ENCODE results near the gene DAAM1.

DAAM1 gene

DNA sequence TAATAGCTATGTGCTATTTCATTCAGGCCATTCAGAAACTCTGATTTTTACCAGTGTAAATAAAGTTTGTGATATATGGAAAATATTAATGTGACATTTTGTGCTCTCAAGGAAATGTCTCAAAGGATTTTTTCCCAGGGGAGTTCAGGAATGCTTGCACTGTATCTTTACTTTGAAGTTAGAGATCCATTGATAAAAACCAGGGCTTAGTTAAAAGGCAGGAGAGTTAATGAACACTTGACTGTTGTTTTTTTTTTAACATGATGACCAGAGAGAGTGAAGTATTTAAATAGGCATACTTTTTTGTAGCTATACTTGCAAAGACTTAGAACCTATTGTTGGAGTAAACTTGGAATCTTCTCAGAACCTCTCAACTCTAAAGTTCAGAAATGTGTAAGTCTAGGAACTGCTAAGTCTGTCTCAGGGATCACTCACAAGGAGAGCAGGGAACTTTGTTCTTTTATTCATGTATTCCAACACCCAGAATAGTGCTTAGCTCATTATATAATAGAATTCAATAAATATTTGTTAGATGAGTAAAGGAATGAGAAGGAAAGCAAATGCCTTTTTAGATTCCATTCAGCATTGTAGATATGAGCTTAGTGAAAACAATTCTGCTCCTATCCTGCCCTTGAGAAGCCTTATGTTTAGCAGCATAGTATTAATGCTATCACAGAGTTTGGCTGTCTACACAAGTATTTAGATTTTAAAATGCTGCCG lies 117.5 kb downstream of the DAAM1 start:
- Histone ChIP-seq H3K79me2 (ENCODE audit: insufficient read depth, low read length) (no peaks in the 10 kb centered on the region), H2AFZ (ENCODE audit: low read length) (no peak overlapping the region), H3K9me2 (replicated peaks; ENCODE audit: low read depth, low read length) (no peaks in the 10 kb centered on the region), H3K4me3 (ENCODE audit: low read length, poor library complexity, severe bottlenecking) (no peak overlapping the region), H3K27me3 (ENCODE audit: insufficient read depth, low read length, poor library complexity, severe bottlenecking) (no peaks in the 10 kb centered on the region), H3F3A (ENCODE audit: low read depth) (no peaks in the 10 kb centered on the region), H3K4me2 (ENCODE audit: low read depth, low read length, poor library complexity, severe bottlenecking) (no peak overlapping the region), H4K20me1 (ENCODE audit: insufficient read depth, low read length, poor library complexity, severe bottlenecking) (peaks cover 3% of the 10 kb centered on the region), H3K4me1 (ENCODE audit: insufficient read depth, low read length, poor library complexity, severe bottlenecking) (peaks cover 16% of the 10 kb centered on the region), H3K9ac (ENCODE audit: low read depth, low read length, poor library complexity, severe bottlenecking) (no peak overlapping the region), H3K36me3 (ENCODE audit: insufficient read depth, low read length) (no peaks in the 10 kb centered on the region), H3K9me3 (ENCODE audit: insufficient read depth, low read depth, low read length) (no peaks in the 10 kb centered on the region)
- TF ChIP-seq, protein P1, sequence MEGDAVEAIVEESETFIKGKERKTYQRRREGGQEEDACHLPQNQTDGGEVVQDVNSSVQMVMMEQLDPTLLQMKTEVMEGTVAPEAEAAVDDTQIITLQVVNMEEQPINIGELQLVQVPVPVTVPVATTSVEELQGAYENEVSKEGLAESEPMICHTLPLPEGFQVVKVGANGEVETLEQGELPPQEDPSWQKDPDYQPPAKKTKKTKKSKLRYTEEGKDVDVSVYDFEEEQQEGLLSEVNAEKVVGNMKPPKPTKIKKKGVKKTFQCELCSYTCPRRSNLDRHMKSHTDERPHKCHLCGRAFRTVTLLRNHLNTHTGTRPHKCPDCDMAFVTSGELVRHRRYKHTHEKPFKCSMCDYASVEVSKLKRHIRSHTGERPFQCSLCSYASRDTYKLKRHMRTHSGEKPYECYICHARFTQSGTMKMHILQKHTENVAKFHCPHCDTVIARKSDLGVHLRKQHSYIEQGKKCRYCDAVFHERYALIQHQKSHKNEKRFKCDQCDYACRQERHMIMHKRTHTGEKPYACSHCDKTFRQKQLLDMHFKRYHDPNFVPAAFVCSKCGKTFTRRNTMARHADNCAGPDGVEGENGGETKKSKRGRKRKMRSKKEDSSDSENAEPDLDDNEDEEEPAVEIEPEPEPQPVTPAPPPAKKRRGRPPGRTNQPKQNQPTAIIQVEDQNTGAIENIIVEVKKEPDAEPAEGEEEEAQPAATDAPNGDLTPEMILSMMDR (conservative IDR thresholded peaks at IDR 0.05; ENCODE audit: low read length), result no peak
- TF ChIP-seq EZH2phosphoT487 (IDR thresholded peaks at IDR 0.05; ENCODE audit: borderline replicate concordance), result no peak

DNA sequence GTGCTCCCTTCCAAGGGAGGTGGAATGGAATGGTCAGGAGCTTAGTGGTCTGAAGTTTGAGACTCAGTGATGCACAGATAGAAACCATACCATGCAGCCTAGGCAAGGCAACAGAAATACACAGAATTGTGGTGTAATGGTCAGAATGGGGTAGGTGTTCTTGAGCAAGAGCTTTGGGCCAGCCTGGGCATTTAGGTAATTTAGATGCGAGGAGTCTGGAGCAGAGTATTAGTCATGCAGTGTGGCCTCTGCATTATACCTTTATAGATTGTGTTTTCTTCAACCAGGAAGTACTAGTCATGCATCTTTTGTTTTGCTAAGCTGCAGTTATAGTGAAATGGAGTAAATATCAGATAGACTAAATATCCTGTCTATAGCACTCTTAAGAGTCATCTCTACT lies 118.3 kb downstream of the DAAM1 start:
- Histone ChIP-seq H3K9ac (ENCODE audit: low read depth, low read length, poor library complexity, severe bottlenecking) (no peak overlapping the region), H3K79me2 (ENCODE audit: insufficient read depth, low read length) (no peaks in the 10 kb centered on the region), H3K9me2 (replicated peaks; ENCODE audit: low read depth, low read length) (no peaks in the 10 kb centered on the region), H3K36me3 (ENCODE audit: insufficient read depth, low read length) (no peaks in the 10 kb centered on the region), H3F3A (ENCODE audit: low read depth) (no peaks in the 10 kb centered on the region), H3K4me1 (ENCODE audit: insufficient read depth, low read length, poor library complexity, severe bottlenecking) (peaks cover 9% of the 10 kb centered on the region), H3K27me3 (ENCODE audit: insufficient read depth, low read length, poor library complexity, severe bottlenecking) (no peaks in the 10 kb centered on the region), H3K4me3 (ENCODE audit: low read length, poor library complexity, severe bottlenecking) (no peak overlapping the region), H3K9me3 (ENCODE audit: insufficient read depth, low read depth, low read length) (no peaks in the 10 kb centered on the region), H4K20me1 (ENCODE audit: insufficient read depth, low read length, poor library complexity, severe bottlenecking) (peaks cover 3% of the 10 kb centered on the region), H3K4me2 (ENCODE audit: low read depth, low read length, poor library complexity, severe bottlenecking) (no peak overlapping the region), H2AFZ (ENCODE audit: low read length) (no peak overlapping the region)
- TF ChIP-seq EZH2phosphoT487 (IDR thresholded peaks at IDR 0.05; ENCODE audit: borderline replicate concordance), result no peak
- TF ChIP-seq, protein P1 (conservative IDR thresholded peaks at IDR 0.05; ENCODE audit: low read length), result no peak

DNA sequence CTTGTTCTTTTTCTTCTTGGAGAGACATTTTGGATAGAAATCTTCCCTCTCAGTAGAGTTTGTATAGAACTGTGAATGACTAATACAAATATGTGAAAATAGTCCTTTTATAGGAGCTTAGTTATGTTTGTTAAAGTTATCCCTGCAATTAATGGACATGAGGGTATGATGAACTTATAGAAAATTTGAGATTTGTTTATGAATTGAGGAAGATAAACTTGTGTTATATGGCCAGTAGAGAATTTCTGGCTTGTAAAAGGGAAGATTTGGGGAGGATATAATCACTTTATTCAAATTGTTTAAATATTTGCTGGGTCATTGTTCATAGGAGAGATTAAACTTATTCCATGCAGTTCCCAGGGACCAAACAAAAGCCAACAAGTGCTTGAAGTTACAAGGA lies 119.6 kb downstream of the DAAM1 start:
- no peaks in the 10 kb centered on the region for H3K36me3 ChIP-seq (ENCODE audit: insufficient read depth, low read length)
- H3F3A ChIP-seq (ENCODE audit: low read depth), result no peaks in the 10 kb centered on the region
- H3K9ac ChIP-seq (ENCODE audit: low read depth, low read length, poor library complexity, severe bottlenecking), result no peak overlapping the region
- H3K4me3 ChIP-seq (ENCODE audit: low read length, poor library complexity, severe bottlenecking), result no peak overlapping the region
- no peaks in the 10 kb centered on the region for H3K27me3 ChIP-seq (ENCODE audit: insufficient read depth, low read length, poor library complexity, severe bottlenecking)
- no peak overlapping the region for H2AFZ ChIP-seq (ENCODE audit: low read length)
- H3K4me2 ChIP-seq (ENCODE audit: low read depth, low read length, poor library complexity, severe bottlenecking), result no peak overlapping the region
- peaks cover 3% of the 10 kb centered on the region for H4K20me1 ChIP-seq (ENCODE audit: insufficient read depth, low read length, poor library complexity, severe bottlenecking)
- H3K9me3 ChIP-seq (ENCODE audit: insufficient read depth, low read depth, low read length), result no peaks in the 10 kb centered on the region
- TF ChIP-seq, protein P1 (conservative IDR thresholded peaks at IDR 0.05; ENCODE audit: low read length), result no peak
- no peak for TF ChIP-seq EZH2phosphoT487 (IDR thresholded peaks at IDR 0.05; ENCODE audit: borderline replicate concordance)
- H3K9me2 ChIP-seq (replicated peaks; ENCODE audit: low read depth, low read length), result no peaks in the 10 kb centered on the region
- peaks cover 3% of the 10 kb centered on the region for H3K4me1 ChIP-seq (ENCODE audit: insufficient read depth, low read length, poor library complexity, severe bottlenecking)
- no peaks in the 10 kb centered on the region for H3K79me2 ChIP-seq (ENCODE audit: insufficient read depth, low read length)
